Upper lobe of left lung (tissue), 6 donors: Measurements from ENCODE around the gene PDYN. TPM values are rescaled to one million over a fixed set of nuclear protein-coding genes. Genes with fewer than 3 reads are reported as not detected.

Experiments
- ATAC-seq, 2 donors: fragments of 200-7000 bp; cut with Tn5 transposase; one replicate each; pipeline ENCODE4 v1.9.1; 2022; ENCODE audit warnings: mild to moderate bottlenecking in 2 of 2, moderate library complexity in 2 of 2; ENCODE audit not compliant: low FRiP score in 2 of 2
- DNase-seq, 2 donors: peaks; one replicate each; pipeline ENCODE4 v3.0.0-alpha.2; 2019 to 2020
- H3K27ac ChIP-seq, 4 donors: fragments of 200-600 bp; sonication (generic); one replicate each; pipeline ENCODE4 v1.5.1; 2016 to 2019
- H3K27me3 ChIP-seq, 4 donors: fragments of 200-600 bp; sonication (generic); one replicate each; pipeline ENCODE4 v1.5.1; 2017 to 2019
- H3K36me3 ChIP-seq, 4 donors: fragments of 200-600 bp; sonication (generic); one replicate each; pipeline ENCODE4 v1.5.1; 2016 to 2019
- H3K4me1 ChIP-seq, 4 donors: fragments of 200-600 bp; sonication (generic); one replicate each; pipeline ENCODE4 v1.5.1; 2018 to 2019
- H3K4me3 ChIP-seq, 4 donors: fragments of 200-600 bp; sonication (generic); one replicate each; pipeline ENCODE4 v1.5.1; 2017 to 2019; ENCODE audit warnings: mild to moderate bottlenecking in 2 of 4, moderate library complexity in 1 of 4
- H3K9me3 ChIP-seq, 4 donors: fragments of 200-600 bp; sonication (generic); one replicate each; pipeline ENCODE4 v1.5.1; 2018 to 2019
- EP300 ChIP-seq, 4 donors: sonication (generic); formaldehyde crosslinking; IDR thresholded peaks; one replicate each; pipeline ENCODE4 v1.5.1; 2017; ENCODE audit warnings: antibody characterized with exemption in 4 of 4, control low read depth in 2 of 4
- POLR2A ChIP-seq, 4 donors: fragments of 450-650 bp; IDR thresholded peaks; one replicate each; pipeline ENCODE4 v1.5.1; 2016 to 2017; ENCODE audit warnings: antibody characterized with exemption in 4 of 4, mild to moderate bottlenecking in 2 of 4
- POLR2AphosphoS5 ChIP-seq, 2 donors: sonication (generic); formaldehyde crosslinking; IDR thresholded peaks; one replicate each; pipeline ENCODE4 v1.5.1; 2017; ENCODE audit warnings: antibody characterized with exemption in 2 of 2
- WGBS, 2 donors: methylation state at CpG; one replicate each; pipeline ENCODE4 v1.1.5; 2017 to 2018; 5-methylcytosine and 5-hydroxymethylcytosine counted together
- total RNA-seq, 6 donors: library from RNA; depleted of rRNA in 4 of 6; stranded (reverse); fragments of >200 nt in 4 of 6; gene quantifications; one replicate each; pipeline versions ENCODE4 v1.1.0 to v1.2.1, GENCODE V29; 2016 to 2021
- TF ChIP-seq, protein P1 (sequence below), 6 experiments: fragments of 450-650 bp in 4 of 6; fragments of 200-600 bp in 2 of 6; sonication (generic) in 2 of 6; IDR thresholded peaks; one replicate each; pipeline ENCODE4 v1.5.1; 2016 to 2019; ENCODE audit warnings: antibody characterized with exemption in 6 of 6
- donor health status: DM: no; HTN: no; CAD: no; lungs with moderate emphysema.
- donor health status: DM: no; HTN: yes; CAD: no; lungs with severe emphysema.

The PDYN gene
- total RNA-seq, 6 donors from 2014 or later: not detected

DNA sequence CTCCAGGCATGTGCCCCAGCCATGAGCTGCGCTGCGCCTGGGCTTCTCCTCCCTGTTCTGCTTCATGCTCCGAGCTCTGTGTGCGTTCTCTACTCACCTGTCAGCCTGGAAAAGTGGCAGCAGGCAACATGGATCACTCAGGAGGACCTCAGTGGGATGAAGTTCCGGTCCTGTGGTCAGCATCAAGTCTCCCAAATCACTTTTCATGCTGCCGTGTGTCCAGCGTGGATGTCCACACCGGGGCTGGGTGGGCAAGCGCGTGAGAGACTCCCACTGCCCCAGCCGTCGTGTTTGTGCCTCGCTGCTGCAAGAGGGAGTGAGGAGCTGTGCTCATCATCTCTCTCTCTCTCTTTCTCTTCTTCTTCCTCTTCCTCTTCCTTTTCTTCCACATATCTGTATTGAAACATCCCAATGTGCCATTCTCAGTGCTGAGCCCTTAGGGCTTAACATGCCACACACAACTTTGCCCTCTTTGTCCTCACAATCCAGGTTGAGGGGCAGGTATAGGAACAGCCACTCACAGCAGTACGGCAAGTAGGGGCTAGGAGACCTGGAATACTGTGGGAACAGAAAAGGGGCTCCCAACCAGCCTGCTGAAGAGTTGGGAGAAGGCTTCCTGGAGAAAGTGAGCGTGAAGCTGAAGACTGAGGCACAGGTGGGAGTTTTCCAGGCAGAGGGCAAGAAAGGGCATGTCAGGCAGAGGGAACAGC is 3.8 kb upstream of the PDYN start:
- Histone ChIP-seq H3K4me1 (no peaks in the 10 kb centered on the region), H3K4me3 (no peak overlapping the region), H3K27me3 (peaks cover 0 to 6% (median 3%) of the 10 kb centered on the region in 4 donors), H3K27ac (no peak overlapping the region), H3K9me3 (no peaks in the 10 kb centered on the region), H3K36me3 (no peaks in the 10 kb centered on the region)
- ATAC-seq: no peak
- WGBS, 2 donors: 80 to 83% methylated on average over 11 to 15 of the region's 15 CpGs
- peak in 1 of 2 donors; percentile 43 for DNase-seq
- TF ChIP-seq, protein P1, sequence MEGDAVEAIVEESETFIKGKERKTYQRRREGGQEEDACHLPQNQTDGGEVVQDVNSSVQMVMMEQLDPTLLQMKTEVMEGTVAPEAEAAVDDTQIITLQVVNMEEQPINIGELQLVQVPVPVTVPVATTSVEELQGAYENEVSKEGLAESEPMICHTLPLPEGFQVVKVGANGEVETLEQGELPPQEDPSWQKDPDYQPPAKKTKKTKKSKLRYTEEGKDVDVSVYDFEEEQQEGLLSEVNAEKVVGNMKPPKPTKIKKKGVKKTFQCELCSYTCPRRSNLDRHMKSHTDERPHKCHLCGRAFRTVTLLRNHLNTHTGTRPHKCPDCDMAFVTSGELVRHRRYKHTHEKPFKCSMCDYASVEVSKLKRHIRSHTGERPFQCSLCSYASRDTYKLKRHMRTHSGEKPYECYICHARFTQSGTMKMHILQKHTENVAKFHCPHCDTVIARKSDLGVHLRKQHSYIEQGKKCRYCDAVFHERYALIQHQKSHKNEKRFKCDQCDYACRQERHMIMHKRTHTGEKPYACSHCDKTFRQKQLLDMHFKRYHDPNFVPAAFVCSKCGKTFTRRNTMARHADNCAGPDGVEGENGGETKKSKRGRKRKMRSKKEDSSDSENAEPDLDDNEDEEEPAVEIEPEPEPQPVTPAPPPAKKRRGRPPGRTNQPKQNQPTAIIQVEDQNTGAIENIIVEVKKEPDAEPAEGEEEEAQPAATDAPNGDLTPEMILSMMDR (IDR thresholded peaks at IDR 0.05): no peak
- TF ChIP-seq POLR2AphosphoS5 (IDR thresholded peaks at IDR 0.05): no peak
- no peak for TF ChIP-seq POLR2A (IDR thresholded peaks at IDR 0.05)
- no peak for TF ChIP-seq EP300 (IDR thresholded peaks at IDR 0.05)

DNA sequence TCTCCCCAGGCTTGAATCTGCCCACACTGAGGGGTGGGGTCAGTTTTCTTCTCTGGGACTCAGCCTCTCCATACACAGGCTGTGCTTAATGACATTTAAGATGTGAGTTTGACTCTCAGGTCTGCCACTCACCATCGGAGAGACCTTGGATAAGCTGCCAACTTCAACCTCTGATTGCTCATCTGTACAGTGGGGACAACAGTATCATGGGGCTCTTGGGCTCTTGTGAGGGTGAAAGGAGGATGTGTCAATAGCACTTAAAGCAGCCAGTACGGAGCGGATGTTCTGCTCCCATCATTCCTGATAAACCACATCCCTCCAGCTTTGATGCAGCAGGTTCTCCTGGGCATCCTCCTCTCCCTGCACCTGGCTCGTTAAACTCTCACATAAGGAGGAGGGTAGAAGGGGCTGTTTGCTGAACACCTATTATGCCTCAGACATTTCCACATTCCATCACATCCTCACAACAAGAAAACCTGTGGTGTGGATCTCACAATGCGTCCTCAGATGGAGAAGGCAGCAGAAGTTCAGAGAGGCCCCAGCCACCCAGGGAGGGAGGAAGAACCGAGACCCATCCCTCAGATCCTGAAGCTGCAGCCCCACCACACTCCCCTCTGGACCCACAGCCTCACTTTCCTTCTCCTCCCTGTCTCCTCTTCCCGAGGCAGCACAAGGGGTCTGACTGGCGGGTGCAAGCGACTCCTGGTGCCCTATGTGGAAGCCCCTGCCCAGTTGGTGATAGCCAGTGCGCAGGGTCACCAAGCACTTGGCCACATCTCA is 1.9 kb upstream of the PDYN start:
- ATAC-seq (no peak), DNase-seq (no peak)
- Histone ChIP-seq H3K27ac (no peak overlapping the region), H3K27me3 (peaks cover 0 to 6% (median 3%) of the 10 kb centered on the region in 4 donors), H3K4me1 (no peaks in the 10 kb centered on the region), H3K9me3 (no peaks in the 10 kb centered on the region), H3K4me3 (no peak overlapping the region), H3K36me3 (no peaks in the 10 kb centered on the region)
- 86 to 89% methylated on average over 7 to 8 of the region's 10 CpGs for WGBS, 2 donors
- TF ChIP-seq POLR2AphosphoS5 (IDR thresholded peaks at IDR 0.05) (no peak), EP300 (IDR thresholded peaks at IDR 0.05) (no peak), POLR2A (IDR thresholded peaks at IDR 0.05) (no peak)
- TF ChIP-seq, protein P1 (IDR thresholded peaks at IDR 0.05): no peak

DNA sequence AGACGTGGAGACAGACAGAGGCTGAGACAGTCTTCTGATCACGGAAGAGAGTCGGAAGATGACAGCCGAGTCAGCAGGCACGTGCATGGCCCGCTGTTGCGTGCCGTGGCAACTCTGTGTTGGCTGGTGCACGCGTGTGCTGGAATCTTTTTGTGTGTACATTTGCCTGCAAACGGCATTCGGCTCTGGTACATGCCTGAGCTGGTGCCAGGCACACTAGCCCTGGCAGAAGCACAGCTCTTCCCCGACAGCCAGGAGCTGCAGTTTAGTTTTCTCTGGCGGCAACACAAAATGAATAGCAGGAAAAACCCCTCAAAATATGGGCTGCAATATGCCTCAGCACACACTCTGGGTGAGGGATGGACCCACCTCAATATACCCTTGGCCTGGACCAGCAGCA is 769 bp upstream of the PDYN start:
- DNase-seq: no peak
- H3K36me3 ChIP-seq: no peaks in the 10 kb centered on the region
- no peak for ATAC-seq
- H3K27me3 ChIP-seq: peaks cover 0 to 6% (median 3%) of the 10 kb centered on the region in 4 donors
- WGBS, 2 donors: 84 to 85% methylated on average over 12 to 14 of the region's 14 CpGs
- H3K4me1 ChIP-seq: no peaks in the 10 kb centered on the region
- TF ChIP-seq POLR2A (IDR thresholded peaks at IDR 0.05) (no peak), EP300 (IDR thresholded peaks at IDR 0.05) (no peak), POLR2AphosphoS5 (IDR thresholded peaks at IDR 0.05) (no peak)
- TF ChIP-seq, protein P1 (IDR thresholded peaks at IDR 0.05): no peak
- H3K27ac ChIP-seq: no peak overlapping the region
- no peaks in the 10 kb centered on the region for H3K9me3 ChIP-seq
- H3K4me3 ChIP-seq: no peak overlapping the region

DNA sequence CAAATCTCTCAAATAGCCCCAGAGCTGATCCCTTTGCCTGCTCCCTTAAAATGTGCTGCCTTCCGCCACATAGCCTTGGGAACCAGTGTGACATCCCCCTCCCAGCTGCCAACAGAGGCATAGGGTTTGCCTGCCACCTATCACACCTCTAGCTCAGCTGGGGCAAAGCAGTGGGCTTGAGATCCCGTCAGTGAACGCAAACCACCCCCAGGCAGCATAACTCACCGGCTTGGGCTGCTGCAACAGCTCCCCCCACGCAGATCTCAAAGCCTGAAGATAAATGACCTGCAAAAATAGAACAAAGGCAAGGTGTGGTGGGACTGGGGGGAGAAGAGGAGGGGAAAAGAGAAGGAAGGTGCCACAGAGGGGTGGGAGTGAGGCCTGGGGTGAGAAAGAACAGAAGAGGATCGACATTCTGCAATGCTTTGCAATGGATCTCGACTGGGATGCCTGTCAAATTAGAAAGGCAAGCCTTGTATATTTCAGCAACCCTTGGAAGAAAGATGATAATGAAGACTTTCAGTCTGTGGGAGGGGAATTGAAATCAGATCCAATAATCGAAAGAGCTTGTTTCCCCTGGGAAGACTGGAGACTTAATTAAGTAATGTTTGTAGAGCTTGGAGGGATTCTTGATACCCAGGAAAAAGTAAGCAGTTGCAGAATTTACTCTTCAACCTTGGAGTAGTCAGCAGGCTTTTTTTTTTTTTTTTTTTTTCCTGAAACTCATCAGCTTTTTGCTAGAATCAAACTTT is 1.3 kb downstream of the PDYN start:
- ATAC-seq: no peak
- Histone ChIP-seq H3K27ac (no peak overlapping the region), H3K4me3 (no peak overlapping the region), H3K4me1 (no peaks in the 10 kb centered on the region), H3K36me3 (no peaks in the 10 kb centered on the region), H3K27me3 (peaks cover 0 to 6% (median 3%) of the 10 kb centered on the region in 4 donors), H3K9me3 (no peaks in the 10 kb centered on the region)
- TF ChIP-seq EP300 (IDR thresholded peaks at IDR 0.05) (no peak), POLR2A (IDR thresholded peaks at IDR 0.05) (no peak), POLR2AphosphoS5 (IDR thresholded peaks at IDR 0.05) (no peak)
- TF ChIP-seq, protein P1 (IDR thresholded peaks at IDR 0.05): no peak
- no peak for DNase-seq
- 25 to 30% methylated on average over 8 of the region's 8 CpGs for WGBS, 2 donors
